HUDEP-2 (cell line): ENCODE measurements around the gene ADAMTS14.

ENCODE experiments used
- DNase-seq, 76 experiments: peaks; one replicate each; lab custom pipeline; 2025; ENCODE audit not compliant: unreplicated experiment in 76 of 76; lab: John Stamatoyannopoulos, UW

The ADAMTS14 gene

GRCh38 chr10:70692043-70692603, 19.8 kb downstream of the ADAMTS14 start:
- DNase-seq, result no peak

DNA sequence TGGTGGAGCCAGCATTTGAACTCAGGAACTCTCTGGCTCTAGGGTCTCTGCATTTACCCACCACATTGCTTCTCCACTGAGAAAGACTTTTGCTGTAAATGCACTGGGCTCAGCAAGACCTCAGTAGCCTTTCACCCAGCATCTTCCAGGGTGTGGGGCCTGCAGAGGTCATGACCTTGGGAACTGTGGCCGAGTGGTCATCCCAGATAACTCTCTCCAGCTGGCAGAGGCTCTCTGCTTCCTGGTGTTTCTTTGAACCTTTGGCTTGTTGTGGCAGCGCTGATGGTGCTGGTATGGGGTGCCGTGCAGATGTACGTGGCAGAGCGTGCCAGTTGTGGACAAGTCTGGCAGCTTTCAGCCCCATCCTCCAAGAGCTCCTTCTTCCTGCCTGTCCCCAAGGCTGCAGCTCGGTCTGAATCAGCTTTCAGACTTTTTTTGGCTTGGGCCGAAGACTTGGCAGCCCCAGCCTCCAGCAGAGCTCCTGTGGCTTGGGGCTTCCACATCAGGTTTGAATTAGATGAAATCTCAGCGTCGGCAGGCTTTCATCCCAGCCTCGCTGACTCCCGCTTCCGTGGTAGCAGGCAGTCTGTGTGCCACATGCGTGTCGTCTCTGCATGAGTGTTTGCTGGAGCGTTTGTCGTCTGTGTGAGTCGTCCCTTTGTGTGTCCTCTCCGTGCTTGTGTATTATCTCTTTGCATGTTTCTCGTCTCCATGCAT, 21.5 kb downstream of the ADAMTS14 start:
- DNase-seq, result no peak

DNA sequence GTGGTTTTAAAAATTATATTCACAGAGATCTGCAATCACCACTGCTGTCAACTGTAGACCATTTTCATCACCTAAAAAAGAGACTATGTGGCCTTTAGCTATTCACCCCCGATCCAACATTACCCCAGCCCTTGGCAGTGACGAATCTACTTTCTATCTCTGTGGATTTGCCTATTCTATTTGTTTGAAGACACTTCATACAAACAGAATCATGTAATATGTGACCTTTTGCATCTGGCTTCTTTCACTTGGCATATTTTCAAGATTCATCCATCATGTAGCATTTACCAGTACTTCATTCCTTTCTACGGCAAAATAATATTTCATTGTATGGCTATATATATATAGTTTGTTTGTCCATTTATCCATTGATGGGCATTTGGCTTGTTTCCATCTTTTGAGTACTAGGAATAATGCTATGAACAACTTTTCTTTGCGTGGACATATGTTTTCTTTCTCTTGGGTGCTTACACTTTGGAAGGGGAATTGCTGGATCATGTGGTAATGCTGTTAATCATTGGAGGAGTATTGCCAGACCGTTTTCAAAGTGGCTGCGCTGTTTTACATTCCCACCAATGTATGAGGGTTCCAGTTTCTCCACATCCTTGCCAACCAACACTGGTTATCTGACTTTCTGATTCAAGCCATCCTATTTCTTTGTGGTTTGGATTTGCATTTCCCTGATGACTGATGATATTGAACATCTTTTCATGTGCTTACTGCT, 22.3 kb downstream of the ADAMTS14 start:
- no peak for DNase-seq

GRCh38 chr10:70695241-70696030, 23.1 kb downstream of the ADAMTS14 start:
- no peak for DNase-seq

- DNase-seq, result no peak
Observed at GRCh38 chr10:70698211-70698610, 25.9 kb downstream of the ADAMTS14 start.

GRCh38 chr10:70699063-70699658, 26.9 kb downstream of the ADAMTS14 start:
- DNase-seq, result no peak

DNA sequence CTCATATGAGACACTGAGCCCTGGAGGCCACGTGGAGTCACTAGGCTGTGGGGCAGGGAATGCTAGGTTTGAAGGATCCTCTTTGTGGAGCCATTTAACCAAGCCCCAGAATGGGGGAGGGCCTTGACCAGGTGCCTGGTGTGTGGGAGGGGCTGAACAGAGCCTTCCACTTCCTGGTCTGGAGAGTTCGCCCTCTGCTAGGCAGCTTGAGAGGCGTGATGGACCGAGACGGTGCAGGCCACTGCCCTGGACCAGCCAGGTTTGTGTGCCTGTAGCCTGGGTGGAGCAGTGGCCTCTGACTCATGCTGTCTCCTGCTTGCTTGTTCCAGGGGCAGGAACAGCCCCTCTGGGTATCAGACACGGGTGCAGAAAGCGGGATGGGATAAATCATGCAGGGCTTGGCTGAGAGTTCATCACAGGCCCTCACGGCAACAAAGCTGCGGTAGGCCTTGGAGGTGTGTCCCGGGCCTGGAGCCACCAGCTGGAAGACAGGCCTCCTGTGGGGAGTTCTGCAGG, 27.4 kb downstream of the ADAMTS14 start:
- DNase-seq, result no peak

DNA sequence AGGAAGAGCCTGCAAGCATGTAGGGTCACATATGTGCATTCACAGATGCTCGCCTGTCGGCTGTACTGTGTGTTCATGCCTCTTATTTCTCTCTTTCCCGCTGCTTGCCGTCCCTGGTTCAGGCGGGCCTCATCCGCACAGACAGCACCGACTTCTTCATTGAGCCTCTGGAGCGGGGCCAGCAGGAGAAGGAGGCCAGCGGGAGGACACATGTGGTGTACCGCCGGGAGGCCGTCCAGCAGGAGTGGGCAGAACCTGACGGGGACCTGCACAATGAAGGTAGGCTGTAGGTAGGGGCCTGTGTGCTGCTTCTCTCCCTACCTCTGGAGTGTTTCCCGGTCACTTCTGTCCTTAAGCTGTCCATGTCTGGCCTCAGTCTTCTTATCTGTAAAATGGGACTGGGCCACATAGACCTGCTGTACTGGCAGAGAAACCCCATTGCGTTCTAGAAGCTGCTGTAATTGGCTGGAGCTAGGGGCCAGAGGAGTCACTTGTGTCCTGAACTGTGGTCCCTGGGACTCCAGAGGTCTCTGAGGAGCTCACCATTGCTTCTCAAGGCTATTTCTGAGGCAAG, 30.0 kb downstream of the ADAMTS14 start:
- no peak for DNase-seq

DNA sequence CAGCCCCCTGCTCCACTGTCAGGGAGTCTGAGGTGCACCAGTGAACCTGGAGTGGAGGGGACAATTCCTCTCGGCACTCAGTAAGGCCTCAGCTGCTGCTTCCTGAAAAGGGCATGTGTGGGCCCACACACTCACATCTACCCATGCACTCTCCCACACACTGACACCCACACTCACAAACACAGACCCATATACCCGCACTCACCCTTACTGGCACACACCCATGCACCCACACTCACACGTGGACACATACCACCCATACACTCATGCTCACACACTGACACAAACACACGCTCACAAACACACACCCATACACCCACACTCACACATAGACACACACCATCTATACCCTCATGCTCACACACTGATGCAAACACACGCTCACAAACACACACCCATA, 31.9 kb downstream of the ADAMTS14 start:
- no peak for DNase-seq

DNA sequence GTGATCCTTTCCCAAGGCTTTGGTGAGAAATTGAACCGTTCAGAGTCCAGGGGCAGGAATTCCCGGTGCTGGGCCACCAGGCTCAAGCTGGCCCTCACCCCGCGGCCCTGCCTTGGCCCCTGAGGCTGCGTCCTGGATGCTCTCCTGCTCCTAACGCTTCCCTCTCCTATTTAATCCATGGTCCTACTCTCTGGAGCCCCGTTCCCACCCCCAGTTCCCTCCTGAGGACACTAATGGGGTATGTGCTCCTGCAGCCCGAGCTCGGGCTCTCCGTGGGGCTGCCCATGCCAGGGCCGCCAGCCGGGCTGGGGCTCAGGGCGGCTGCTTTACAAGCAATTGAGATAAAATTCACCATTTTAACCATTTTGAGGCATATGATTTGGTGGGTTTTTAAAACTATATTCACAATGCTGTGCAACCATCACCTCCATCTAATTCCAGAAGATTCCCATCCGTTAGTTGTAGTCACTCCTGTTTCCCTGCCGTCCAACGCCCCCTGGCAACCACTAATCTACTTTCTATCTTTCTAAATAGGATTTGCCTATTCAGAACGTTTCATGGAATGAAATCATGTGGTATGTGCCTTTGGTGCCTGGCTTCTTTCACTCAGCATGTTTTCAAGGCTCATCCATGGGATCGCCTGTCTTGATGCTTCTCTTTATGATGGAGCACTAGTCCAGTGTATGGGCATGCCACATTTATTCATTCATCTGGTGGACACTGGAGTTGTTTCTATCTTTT, 33.0 kb downstream of the ADAMTS14 start:
- no peak for DNase-seq

- no peak for DNase-seq
Observed at GRCh38 chr10:70711177-70711576, 38.9 kb downstream of the ADAMTS14 start.

DNA sequence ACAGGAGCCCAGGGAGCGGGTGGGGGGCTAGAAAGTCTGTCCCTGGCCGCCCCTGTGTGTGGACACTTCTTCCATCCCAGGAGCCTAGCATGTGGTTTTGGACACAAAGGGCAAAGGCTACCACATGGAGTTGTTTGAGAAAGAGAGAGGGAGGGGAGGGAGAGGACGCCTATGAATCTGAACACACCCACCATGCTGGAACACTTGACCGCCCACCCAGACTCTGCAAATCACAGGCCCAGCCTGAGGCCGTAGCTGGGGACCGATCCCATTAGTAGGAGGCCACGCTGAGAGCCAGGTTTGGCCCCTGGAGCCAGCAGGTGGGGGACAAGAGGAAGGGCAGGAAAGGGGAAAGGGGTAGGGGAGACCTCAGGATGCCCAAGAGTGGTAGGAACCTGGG, 39.6 kb downstream of the ADAMTS14 start:
- DNase-seq, result no peak

DNA sequence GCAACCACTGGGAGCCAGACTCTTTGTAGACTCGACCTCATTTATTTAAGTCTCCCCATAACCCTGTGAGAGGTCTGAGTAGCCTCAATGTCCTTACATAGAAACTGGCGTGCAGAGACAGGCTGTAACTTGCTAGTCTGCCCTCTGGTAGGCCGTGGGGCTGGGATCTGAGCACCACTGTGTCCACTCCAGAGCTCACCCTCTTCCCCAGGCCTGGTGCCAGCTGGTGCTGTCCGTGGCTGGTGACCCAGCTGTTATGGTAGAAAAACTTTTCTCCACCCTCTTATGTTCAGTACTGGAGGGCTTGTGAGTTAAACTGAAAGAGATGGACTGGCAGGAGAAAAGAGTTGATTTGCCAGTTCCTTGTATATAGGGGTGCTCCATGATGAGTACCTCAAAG, 41.9 kb downstream of the ADAMTS14 start:
- DNase-seq, result no peak

DNA sequence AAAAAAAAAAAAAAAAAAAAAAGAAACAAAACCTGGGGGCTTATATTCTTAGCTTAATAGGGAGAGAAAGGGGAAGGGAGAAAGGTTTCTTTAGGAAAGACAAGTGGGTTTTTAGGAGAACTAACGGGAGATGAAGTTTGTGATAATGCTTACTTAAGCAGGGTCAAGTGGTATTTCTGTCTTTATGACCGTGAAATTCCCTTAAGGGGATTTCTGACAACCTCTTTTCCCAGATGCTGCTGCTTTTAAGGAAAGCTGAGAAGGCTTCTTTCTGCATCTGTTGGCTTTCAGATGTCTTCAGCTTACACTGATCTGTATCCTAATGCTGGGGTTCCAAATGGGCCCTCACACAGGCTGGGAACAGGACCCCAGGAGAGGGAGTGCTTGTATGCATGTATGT, 42.6 kb downstream of the ADAMTS14 start:
- DNase-seq, result no peak

- peak in 7 of 76 experiments; percentile 3 to 24 (median 4) for DNase-seq
Observed at GRCh38 chr10:70715853-70716795, 43.8 kb downstream of the ADAMTS14 start.

- DNase-seq, result no peak
Observed at GRCh38 chr10:70722820-70723424, 50.6 kb downstream of the ADAMTS14 start.

- no peak for DNase-seq
Observed at GRCh38 chr10:70723771-70724170, 51.5 kb downstream of the ADAMTS14 start.

GRCh38 chr10:70726909-70727495, 54.7 kb downstream of the ADAMTS14 start:
- no peak for DNase-seq
